Psoas muscle (tissue), 8 donors: ENCODE results near the gene AKT2. TPM values are rescaled to one million over a fixed set of nuclear protein-coding genes. Genes with fewer than 3 reads are reported as not detected.

ENCODE experiments used
- ATAC-seq, 4 donors: fragments of 200-7000 bp; cut with Tn5 transposase; one replicate each; pipeline ENCODE4 v1.9.1; 2020; ENCODE audit warnings: moderate library complexity in 3 of 4, mild to moderate bottlenecking in 2 of 4
- DNase-seq, 2 donors: peaks; one replicate each; pipeline ENCODE4 v3.0.0-alpha.2; 2020
- H3K27ac ChIP-seq: fragments of 200-600 bp; one replicate; pipeline ENCODE4 v1.8.0; 2022
- H3K27me3 ChIP-seq, 3 donors: fragments of 200-600 bp in 1 of 3; one replicate each; pipeline versions ENCODE4 v1.6.1 to v1.8.0; 2013 to 2022; ENCODE audit warnings: low read length in 2 of 3, mild to moderate bottlenecking in 2 of 3, moderate library complexity in 1 of 3; ENCODE audit not compliant: insufficient read depth in 3 of 3
- H3K36me3 ChIP-seq, 2 donors: fragments of 200-600 bp in 1 of 2; one replicate each; pipeline versions ENCODE4 v1.6.1 to v1.8.0; 2013 to 2022; ENCODE audit warnings: low read depth in 1 of 2, mild to moderate bottlenecking in 1 of 2, moderate library complexity in 1 of 2; ENCODE audit not compliant: insufficient read depth in 1 of 2
- H3K4me1 ChIP-seq: fragments of 200-600 bp; one replicate; pipeline ENCODE4 v1.8.0; 2022
- H3K4me3 ChIP-seq: fragments of 200-600 bp; one replicate; pipeline ENCODE4 v1.8.0; 2022; ENCODE audit warnings: mild to moderate bottlenecking
- H3K9me3 ChIP-seq: fragments of 200-600 bp; one replicate; pipeline ENCODE4 v1.8.0; 2022
- WGBS, 3 donors: extraction: QIAGEN DNeasy Blood & Tissue Kit; methylation state at CpG; one replicate each; pipeline versions ENCODE4 v1.1.6 to v1.1.7; 2013; 5-methylcytosine and 5-hydroxymethylcytosine counted together
- intact Hi-C, 2 donors: fragments of 100-400 bp; cut with DNase I; formaldehyde crosslinking; loops; one replicate each; pipeline versions ENCODE4 v1.11.0 to v1.14.2; 2022
- polyA plus RNA-seq, 3 donors: library from polyadenylated mRNA; stranded (reverse); fragments of 200-250 nt; gene quantifications; one replicate each; pipeline ENCODE4 v1.2.3, GENCODE V29; 2013
- total RNA-seq, 4 donors: library from RNA; stranded (reverse); fragmentation: NEBNext Ultra II Directional in 2 of 4; extraction: Animal tissue kit (Norgen Biotek cat#: 25700) in 2 of 4; gene quantifications; one replicate each; pipeline versions ENCODE4 v1.2.1 to v1.2.4, GENCODE V29; 2021 to 2023
- TF ChIP-seq, protein P1 (sequence below): fragments of 200-600 bp; IDR thresholded peaks from one replicate; pipeline ENCODE4 v1.8.0; 2022; ENCODE audit warnings: antibody characterized with exemption
- donor health status: healthy with polysubstance abuse.
- donor health status: DM: no; HTN: no; CAD: no; lungs with moderate emphysema.
- donor health status: Bipolar disorder and iron deficiency.
- donor health status: healthy.
- donor health status: DM: yes; HTN: yes; CAD: no.
- donor health status: DM: no; HTN: no; CAD: no.
- donor health status: DM: no; HTN: no; CAD: no.
- donor health status: DM: yes; HTN: yes; CAD: no.

Gene AKT2
- total and polyA plus RNA-seq, 7 donors, result 81.8 to 194 (median 139) TPM

DNA sequence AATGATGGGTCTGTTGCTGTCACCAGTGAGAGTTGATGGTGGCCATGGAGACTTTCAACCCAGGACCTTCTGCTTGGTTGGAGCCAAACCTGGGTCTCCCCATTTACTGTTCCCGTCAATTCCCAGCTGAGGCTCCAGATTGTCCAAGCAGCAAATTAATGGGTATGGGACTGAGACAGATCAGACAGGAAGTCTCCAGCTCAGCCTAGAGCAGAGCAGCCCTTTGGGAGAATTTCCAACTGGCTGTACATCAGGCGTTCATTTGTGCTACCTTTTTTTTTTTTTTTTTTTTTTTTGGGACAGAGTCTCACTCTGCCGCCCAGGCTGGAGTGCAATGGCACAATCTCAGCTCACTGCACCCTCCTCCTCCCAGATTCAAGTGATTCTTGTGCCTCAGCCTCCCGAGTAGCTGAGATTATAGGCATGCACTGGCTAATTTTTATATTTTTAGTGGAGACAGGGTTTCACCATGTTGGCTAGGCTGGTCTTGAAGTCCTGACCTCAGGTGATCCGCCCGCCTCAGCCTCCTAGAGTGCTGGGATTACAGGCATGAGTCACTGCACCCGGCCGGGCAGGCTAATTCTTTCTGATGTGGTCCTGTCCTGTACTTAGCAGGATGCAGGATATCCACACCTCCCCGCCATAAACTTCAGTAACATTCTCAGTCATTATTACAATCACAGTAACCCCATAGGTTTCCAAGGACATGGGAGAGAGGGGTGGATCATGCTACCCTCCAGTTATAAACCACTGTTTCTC lies 84.6 kb downstream of the AKT2 start:
- no peak for DNase-seq
- H3K4me1 ChIP-seq, result no peaks in the 10 kb centered on the region
- no peaks in the 10 kb centered on the region for H3K9me3 ChIP-seq
- peaks cover 0 to 65% of the 10 kb centered on the region in 2 donors for H3K36me3 ChIP-seq
- TF ChIP-seq, protein P1, sequence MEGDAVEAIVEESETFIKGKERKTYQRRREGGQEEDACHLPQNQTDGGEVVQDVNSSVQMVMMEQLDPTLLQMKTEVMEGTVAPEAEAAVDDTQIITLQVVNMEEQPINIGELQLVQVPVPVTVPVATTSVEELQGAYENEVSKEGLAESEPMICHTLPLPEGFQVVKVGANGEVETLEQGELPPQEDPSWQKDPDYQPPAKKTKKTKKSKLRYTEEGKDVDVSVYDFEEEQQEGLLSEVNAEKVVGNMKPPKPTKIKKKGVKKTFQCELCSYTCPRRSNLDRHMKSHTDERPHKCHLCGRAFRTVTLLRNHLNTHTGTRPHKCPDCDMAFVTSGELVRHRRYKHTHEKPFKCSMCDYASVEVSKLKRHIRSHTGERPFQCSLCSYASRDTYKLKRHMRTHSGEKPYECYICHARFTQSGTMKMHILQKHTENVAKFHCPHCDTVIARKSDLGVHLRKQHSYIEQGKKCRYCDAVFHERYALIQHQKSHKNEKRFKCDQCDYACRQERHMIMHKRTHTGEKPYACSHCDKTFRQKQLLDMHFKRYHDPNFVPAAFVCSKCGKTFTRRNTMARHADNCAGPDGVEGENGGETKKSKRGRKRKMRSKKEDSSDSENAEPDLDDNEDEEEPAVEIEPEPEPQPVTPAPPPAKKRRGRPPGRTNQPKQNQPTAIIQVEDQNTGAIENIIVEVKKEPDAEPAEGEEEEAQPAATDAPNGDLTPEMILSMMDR, result no peak
- intact Hi-C loops, result no loop called here
- no peak for ATAC-seq
- H3K27ac ChIP-seq, result no peak overlapping the region
- H3K4me3 ChIP-seq, result no peak overlapping the region
- H3K27me3 ChIP-seq, result no peaks in the 10 kb centered on the region
- 72 to 79% (median 78%) methylated on average over 9 of the region's 9 CpGs for WGBS, 3 donors

DNA sequence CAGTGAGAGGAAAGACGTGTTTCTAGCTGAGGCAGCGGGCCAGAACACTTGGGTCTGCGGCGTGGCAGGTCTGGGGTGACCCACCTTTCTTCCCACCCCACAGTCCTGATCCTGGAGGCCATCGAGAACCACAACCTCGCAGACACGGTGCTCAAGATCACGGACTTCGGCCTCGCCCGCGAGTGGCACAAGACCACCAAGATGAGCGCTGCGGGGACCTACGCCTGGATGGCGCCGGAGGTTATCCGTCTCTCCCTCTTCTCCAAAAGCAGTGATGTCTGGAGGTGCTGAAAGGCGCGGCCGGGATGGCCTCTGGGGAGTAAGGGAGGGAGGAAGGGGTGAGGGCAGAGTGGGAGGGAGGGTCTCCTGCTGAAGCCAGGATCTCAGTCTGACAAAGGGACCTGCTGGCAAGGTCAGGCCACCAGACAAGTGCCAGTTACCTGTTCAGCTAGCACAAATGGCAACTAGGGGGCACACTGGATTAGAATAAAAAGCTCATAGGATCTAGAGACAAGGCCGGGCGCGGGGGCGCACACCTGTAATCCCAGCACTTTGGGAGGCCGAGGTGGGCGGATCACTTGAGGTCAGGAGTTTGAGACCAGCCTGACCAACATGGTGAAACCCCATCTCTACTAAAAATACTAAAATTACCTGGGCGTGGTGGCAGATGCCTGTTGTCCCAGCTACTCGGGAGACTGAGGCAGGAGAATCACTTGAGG lies 86.7 kb downstream of the AKT2 start:
- intact Hi-C loops, result no loop called here
- H3K27me3 ChIP-seq, result no peaks in the 10 kb centered on the region
- H3K9me3 ChIP-seq, result no peaks in the 10 kb centered on the region
- no peak overlapping the region for H3K27ac ChIP-seq
- H3K36me3 ChIP-seq, result peaks cover 0 to 48% of the 10 kb centered on the region in 2 donors
- DNase-seq (no peak), ATAC-seq (no peak)
- 94 to 96% (median 96%) methylated on average over 29 of the region's 29 CpGs for WGBS, 3 donors
- TF ChIP-seq, protein P1, result no peak
- H3K4me3 ChIP-seq, result no peak overlapping the region
- no peaks in the 10 kb centered on the region for H3K4me1 ChIP-seq

DNA sequence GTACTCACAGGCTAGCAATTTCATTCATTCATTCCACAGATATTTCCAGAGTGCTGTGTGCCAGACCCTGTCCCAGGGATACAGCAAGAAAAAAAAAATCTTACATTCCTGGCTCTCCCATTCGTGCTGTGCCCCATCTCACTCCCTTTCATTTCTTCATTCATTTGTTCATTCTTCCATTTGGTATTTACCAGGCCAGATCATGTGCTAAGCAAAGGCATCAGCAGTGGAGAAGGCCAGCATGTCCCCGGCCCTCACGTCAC lies 91.6 kb downstream of the AKT2 start:
- Histone ChIP-seq H3K4me1 (peaks cover 21% of the 10 kb centered on the region), H3K27ac (no peak overlapping the region), H3K36me3 (peaks cover 0 to 7% of the 10 kb centered on the region in 2 donors), H3K4me3 (peak overlapping the region; percentile 11), H3K9me3 (no peaks in the 10 kb centered on the region), H3K27me3 (no peaks in the 10 kb centered on the region)
- intact Hi-C loops, result no loop called here
- ATAC-seq, result no peak
- WGBS, 3 donors, result 78 to 80% (median 80%) methylated on average over 3 of the region's 3 CpGs
- no peak for DNase-seq
- TF ChIP-seq, protein P1, result no peak

DNA sequence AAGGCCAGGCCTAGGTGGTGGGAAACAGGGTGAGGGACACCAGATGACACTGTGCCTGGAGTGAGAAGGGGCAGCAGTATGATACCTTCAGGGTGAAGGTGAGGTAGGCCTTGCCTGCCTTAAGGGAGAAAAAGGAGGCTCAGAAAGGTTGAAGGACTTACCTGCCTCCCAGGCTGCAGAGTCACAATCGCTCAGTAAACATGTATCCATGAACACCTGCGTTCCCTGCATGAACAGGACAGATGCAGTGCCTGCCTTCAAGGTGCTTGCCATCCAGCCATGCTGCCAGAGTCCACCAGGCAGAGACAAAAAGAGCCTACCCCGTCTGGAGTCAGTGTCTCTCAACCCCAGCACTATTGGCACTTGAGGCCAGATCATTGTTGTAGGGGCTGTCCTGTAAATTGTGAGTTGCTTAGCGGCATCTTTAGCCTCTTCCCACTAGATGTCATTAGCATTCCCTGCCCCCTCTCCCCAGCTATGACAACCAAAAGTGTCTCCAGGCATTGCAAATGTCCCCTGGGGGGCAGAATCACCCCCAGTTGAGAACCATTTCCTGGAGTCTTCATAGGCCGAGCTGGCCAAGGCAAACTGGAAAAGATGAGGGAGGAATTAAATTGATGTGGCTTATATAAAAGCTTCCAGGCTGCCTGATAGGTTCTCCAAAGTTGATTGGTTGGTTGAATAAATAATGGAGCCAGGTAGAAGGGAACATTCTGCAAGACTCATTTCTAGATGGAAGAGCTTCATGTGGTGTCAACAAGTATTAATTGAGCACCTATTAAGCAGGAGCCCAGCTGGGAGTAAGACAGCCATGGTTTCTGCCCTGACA lies 92.2 kb downstream of the AKT2 start:
- no peak for ATAC-seq
- 71 to 76% (median 73%) methylated on average over 5 of the region's 5 CpGs for WGBS, 3 donors
- Histone ChIP-seq H3K4me1 (peaks cover 21% of the 10 kb centered on the region), H3K9me3 (no peaks in the 10 kb centered on the region), H3K27me3 (no peaks in the 10 kb centered on the region), H3K27ac (no peak overlapping the region), H3K4me3 (peak overlapping the region; percentile 100), H3K36me3 (peaks cover 0 to 2% of the 10 kb centered on the region in 2 donors)
- DNase-seq, result no peak
- intact Hi-C loops, result no loop called here
- TF ChIP-seq, protein P1, result no peak
